Left lobe of liver (tissue), 1 donor: ENCODE data around the gene SAMD14. TPM values are rescaled to one million over a fixed set of nuclear protein-coding genes. Genes with fewer than 3 reads are reported as not detected.

Source experiments
- total RNA-seq: library from RNA; stranded (reverse); gene quantifications from one replicate; pipeline ENCODE4 v1.2.1, GENCODE V29; 2021
- donor health status: DM: no; HTN: yes; CAD: no.

SAMD14 gene
- total RNA-seq, 1 donor from 2014 or later: 1.9 TPM

Other genes with a start within 250 kb of the SAMD14 start
- gene DLX4, start 161.0 kb downstream of the SAMD14 start, total RNA-seq: not detected
- gene DLX3, start 134.9 kb downstream of the SAMD14 start, total RNA-seq: not detected
- 2.7 TPM for gene ITGA3, start 74.0 kb downstream of the SAMD14 start, total RNA-seq
- gene PDK2, start 34.8 kb downstream of the SAMD14 start, total RNA-seq: 52.0 TPM
- gene PPP1R9B, start 20.5 kb upstream of the SAMD14 start, total RNA-seq: 18.1 TPM
- 1.0 TPM for gene SGCA, start 35.8 kb upstream of the SAMD14 start, total RNA-seq
- gene COL1A1, start 71.5 kb upstream of the SAMD14 start, total RNA-seq: 19.3 TPM
- 3.0 TPM for gene TMEM92, start 144.3 kb upstream of the SAMD14 start, total RNA-seq
- gene XYLT2, start 216.0 kb upstream of the SAMD14 start, total RNA-seq: 10.4 TPM
- 38.9 TPM for gene MRPL27, start 243.0 kb upstream of the SAMD14 start, total RNA-seq
- gene EME1, start 243.1 kb upstream of the SAMD14 start, total RNA-seq: 0.13 TPM